ENCODE measurements around the gene IFT22. TPM values are rescaled to one million over a fixed set of nuclear protein-coding genes. Genes with fewer than 3 reads are reported as not detected.

IFT22 gene
- total RNA-seq, 1 experiment from 2014 or later: 15.5 TPM

DNA sequence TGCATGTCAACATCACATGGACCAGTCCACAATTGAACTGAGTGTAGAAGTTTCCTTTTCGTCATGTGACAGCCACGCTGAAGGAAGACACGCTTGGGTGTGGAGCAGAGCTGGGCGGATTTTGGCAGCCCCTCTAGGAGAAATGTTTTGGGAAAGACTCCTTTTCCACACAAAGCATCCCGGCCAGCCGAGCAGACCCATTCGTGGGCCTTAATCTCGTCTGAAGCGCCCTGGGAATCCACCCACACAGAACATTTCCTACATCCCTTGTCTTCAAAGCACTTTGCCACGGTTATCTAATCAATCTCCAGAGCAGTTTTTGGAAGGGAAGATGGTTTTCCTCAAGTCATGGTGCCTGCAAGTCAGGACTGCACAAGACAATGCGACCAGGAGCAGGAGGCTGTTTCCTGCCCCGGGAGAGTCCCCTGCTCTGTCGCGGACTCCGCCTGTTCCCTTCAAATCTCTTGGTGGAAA is 8.4 kb upstream of the IFT22 start (continued):
- TF ChIP-seq MLX (CRISPR knock-in tag; IDR thresholded peaks at IDR 0.05): no peak
- no peak for TF ChIP-seq ZNF281 (CRISPR knock-in tag; IDR thresholded peaks at IDR 0.05)
- TF ChIP-seq CBFB (CRISPR knock-in tag; IDR thresholded peaks at IDR 0.05; ENCODE audit: low read depth): no peak
- no peak for TF ChIP-seq SMAD3 (CRISPR knock-in tag; IDR thresholded peaks at IDR 0.05; ENCODE audit: borderline replicate concordance)
- TF ChIP-seq, protein P1, sequence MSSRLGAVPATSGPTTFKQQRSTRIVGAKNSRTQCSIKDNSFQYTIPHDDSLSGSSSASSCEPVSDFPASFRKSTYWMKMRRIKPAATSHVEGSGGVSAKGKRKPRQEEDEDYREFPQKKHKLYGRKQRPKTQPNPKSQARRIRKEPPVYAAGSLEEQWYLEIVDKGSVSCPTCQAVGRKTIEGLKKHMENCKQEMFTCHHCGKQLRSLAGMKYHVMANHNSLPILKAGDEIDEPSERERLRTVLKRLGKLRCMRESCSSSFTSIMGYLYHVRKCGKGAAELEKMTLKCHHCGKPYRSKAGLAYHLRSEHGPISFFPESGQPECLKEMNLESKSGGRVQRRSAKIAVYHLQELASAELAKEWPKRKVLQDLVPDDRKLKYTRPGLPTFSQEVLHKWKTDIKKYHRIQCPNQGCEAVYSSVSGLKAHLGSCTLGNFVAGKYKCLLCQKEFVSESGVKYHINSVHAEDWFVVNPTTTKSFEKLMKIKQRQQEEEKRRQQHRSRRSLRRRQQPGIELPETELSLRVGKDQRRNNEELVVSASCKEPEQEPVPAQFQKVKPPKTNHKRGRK (CRISPR knock-in tag; IDR thresholded peaks at IDR 0.05; ENCODE audit: borderline replicate concordance): no peak
- no peak for TF ChIP-seq CREB1 (CRISPR knock-in tag; IDR thresholded peaks at IDR 0.05)
- TF ChIP-seq ZNF317 (CRISPR knock-in tag; IDR thresholded peaks at IDR 0.05; ENCODE audit: borderline replicate concordance, low read depth): no peak

- H3K27ac Mint-ChIP-seq: no peak overlapping the region
- H3K4me3 Mint-ChIP-seq: no peak overlapping the region
- TF ChIP-seq ZNF281 (CRISPR knock-in tag; IDR thresholded peaks at IDR 0.05): no peak
- no peak for TF ChIP-seq FOXP4 (CRISPR knock-in tag; IDR thresholded peaks at IDR 0.05)
- no peak for TF ChIP-seq ZNF425 (CRISPR knock-in tag; conservative IDR thresholded peaks at IDR 0.05)
- TF ChIP-seq ATF6 (CRISPR knock-in tag; IDR thresholded peaks at IDR 0.05): no peak
- no peak for TF ChIP-seq NFE2L1 (CRISPR knock-in tag; IDR thresholded peaks at IDR 0.05)
- 0 out of 2 replicates have a peak, but pooled peaks have one; percentile 6 for TF ChIP-seq HMGA2 (CRISPR knock-in tag; IDR thresholded peaks at IDR 0.05)
- TF ChIP-seq, protein P1 (CRISPR knock-in tag; IDR thresholded peaks at IDR 0.05; ENCODE audit: borderline replicate concordance): no peak
- no peaks in the 10 kb centered on the region for H3K9me3 Mint-ChIP-seq
- no peak for ATAC-seq
- no peak for DNase-seq (ENCODE audit: low spot score)
- H3K27me3 Mint-ChIP-seq (ENCODE audit: low read depth): no peaks in the 10 kb centered on the region
- CTCF ChIA-PET: no interaction called here
- no peaks in the 10 kb centered on the region for H3K36me3 Mint-ChIP-seq
- H3K4me1 Mint-ChIP-seq: no peaks in the 10 kb centered on the region
- POLR2A ChIA-PET: no interaction called here
Observed at GRCh38 chr7:101328159-101328558, 6.5 kb upstream of the IFT22 start.
